ENCODE data around the gene ELMOD3.
"Not testable (repeated sequence)": the region's sequence is repeated elsewhere in the genome, so short reads cannot be mapped to it uniquely, and the experiment has no call there.

DNA sequence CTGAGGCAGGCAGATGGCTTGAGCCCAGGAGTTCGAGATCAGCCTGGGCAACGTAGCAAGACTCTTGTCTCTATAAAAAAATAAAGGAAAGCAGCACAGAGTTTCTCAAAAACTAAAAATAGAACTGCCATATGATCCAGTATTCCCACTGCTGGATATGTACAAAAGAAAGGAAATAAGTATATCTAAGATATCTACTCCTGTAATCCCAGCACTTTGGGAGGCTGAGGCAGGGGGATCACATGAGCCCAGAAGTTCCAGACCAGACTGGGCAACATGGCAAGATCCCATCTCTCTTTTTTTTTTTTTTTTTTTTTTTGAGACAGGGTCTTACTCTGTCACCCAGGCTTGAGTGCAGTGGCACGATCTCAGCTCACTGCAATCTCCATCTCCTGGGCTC lies 24.9 kb upstream of the ELMOD3 start:
- TF ChIP-seq, protein P1, sequence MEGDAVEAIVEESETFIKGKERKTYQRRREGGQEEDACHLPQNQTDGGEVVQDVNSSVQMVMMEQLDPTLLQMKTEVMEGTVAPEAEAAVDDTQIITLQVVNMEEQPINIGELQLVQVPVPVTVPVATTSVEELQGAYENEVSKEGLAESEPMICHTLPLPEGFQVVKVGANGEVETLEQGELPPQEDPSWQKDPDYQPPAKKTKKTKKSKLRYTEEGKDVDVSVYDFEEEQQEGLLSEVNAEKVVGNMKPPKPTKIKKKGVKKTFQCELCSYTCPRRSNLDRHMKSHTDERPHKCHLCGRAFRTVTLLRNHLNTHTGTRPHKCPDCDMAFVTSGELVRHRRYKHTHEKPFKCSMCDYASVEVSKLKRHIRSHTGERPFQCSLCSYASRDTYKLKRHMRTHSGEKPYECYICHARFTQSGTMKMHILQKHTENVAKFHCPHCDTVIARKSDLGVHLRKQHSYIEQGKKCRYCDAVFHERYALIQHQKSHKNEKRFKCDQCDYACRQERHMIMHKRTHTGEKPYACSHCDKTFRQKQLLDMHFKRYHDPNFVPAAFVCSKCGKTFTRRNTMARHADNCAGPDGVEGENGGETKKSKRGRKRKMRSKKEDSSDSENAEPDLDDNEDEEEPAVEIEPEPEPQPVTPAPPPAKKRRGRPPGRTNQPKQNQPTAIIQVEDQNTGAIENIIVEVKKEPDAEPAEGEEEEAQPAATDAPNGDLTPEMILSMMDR (IDR thresholded peaks at IDR 0.05 in 4 of 5, conservative IDR thresholded peaks at IDR 0.05 in 1 of 5): not testable (repeated sequence)
- TF ChIP-seq POLR2A (IDR thresholded peaks at IDR 0.05): not testable (repeated sequence)
